Measurements from ENCODE around the gene RASL10A.

RASL10A gene

GRCh38 chr22:29338398-29338797 is 22.9 kb upstream of the RASL10A start:
- DNase-seq = no peak

DNA sequence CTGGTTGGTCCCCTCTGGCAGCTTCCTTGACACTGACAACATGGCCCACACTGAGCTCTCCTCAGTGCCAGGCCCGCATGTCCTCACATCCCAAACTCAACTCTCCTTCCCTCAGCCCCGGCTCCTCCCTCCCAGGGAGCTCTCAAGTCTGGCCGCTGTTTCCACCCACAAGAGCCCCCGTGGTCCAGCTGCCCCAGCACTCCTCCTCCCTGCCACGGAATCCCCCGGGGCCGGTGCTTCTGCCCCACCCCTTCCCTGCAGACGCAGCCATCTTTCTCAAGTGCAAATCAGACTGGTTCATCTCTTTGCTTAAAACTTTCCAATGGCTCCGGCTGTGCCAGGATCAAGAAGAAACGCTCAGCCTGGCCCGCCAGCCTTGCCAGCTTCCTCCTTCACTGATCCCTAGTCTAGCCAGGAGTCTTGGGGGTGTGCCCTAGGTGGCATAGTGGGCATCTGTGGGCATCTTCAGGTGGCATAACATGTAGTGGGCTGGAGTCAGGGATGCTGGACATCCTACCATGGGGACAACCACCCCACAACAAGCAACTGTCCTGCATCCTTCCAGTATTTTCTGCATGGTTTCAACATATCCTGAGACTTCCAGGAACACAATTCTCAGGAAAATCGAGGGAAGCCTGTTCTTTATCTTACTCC is 22.3 kb upstream of the RASL10A start:
- no peak for DNase-seq

DNA sequence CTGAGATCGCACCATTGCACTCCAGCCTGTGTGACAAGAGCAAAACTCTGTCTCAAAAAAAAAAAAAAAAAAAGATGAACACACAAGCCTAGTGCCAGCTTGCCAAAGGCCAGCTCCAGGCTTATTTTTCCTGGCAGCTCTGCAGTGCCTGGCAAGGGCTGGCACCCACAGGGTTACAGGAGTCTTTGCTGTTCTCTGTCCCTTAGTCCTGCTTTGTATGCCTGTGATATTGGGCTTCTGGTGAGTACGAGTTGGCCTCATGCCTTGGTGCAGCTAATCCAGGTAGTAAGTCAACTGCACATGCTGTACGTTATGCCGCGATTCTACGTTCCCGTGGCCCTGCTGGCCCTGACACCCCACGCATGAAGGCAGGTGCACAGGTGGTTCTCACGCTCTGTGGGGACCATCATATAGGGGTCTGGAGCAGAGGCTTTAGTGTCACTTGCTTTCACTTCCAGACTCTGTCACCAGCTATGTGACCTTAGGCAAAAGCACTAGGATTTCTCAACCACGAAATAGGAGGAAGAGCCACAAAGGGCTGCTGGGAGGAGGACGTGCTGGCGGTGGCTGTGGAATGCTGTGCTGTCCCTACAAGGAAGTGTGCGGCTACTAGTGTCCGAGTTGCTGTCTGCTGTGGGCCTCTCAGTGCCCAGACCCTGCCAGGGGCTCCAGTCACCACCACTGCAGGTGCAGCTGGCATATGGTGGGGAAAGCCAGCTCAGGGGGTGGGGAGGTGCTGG is 21.4 kb upstream of the RASL10A start:
- no peak for DNase-seq

DNA sequence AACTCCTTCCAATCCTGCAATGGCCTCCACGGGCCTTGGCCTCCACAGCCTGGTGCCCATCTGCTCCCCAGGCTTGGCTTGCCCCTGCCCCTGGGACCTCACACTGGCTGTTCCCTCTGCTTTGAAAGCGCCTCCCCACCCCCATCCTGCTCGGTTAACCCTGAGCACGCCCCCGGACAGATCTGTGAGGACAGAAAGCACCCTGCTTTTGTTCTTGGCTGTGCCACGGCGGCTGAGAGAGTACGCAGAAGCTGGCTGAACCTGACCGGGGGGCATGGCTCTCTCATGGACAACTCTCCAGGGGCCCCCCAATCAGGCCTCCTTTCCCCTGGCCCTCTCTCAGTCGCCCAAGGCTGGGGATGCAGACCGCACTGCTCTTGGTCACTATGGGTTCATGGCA is 20.2 kb upstream of the RASL10A start:
- no peak for DNase-seq

GRCh38 chr22:29334696-29335344 is 19.3 kb upstream of the RASL10A start:
- no peak for DNase-seq

GRCh38 chr22:29334148-29334547 is 18.7 kb upstream of the RASL10A start:
- DNase-seq = no peak

GRCh38 chr22:29332886-29333496 is 17.5 kb upstream of the RASL10A start:
- no peak for DNase-seq

DNA sequence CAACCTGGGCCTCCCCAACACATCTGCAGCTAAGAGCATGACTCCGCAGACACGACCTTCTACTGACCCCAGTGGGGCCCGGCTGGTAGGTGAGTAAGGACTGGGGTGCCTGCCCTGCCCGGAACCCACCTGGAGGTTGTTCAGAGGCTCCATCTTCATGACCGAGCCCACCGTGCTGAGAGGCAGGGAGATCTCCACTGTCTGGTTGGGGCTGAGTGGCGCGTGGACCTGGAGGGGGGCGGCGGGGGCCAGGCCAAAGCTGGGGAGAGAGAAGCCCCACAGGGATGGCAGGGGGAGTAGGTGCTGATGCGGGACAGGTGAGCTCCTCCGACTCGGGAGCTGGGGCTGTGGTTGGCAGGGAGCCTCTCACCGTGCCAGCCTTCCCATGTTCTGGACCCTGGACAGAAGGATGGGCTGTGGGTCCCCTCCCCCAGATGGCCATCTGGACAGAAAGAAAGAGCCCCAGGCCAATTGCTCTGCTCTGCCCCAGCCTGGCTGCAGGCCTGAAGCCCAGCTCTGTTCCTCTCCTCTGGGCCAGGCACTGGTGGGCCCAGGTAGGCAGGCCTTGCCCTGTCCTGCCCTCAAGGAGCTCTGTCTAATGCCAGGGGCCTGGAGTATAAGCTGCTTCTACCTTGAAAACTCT is 16.3 kb upstream of the RASL10A start:
- no peak for DNase-seq

GRCh38 chr22:29331213-29331612 is 15.7 kb upstream of the RASL10A start:
- no peak for DNase-seq

- DNase-seq = no peak
Measured at GRCh38 chr22:29330753-29331152, 15.3 kb upstream of the RASL10A start.

DNA sequence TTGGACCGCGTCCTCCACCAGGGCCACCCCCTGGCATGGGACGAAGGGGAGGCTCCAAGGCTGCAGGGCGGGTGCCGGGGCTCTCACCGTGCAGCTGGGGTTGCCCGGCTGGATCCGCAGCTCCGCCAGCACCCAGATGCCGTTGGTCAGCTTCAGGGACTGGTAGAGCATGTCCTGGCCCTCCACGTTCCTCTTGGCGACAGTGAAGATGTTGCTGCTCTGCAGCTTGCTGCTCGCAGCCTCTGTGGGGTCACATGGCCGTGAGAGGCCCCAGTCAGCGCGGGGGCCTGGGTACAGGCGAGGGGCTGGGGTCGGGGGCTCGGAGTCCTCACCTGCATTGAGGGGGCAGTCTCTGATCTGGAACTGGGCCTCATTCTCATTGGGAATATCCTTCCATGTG is 14.8 kb upstream of the RASL10A start:
- no peak for DNase-seq

- no peak for DNase-seq
Measured at GRCh38 chr22:29329581-29329980, 14.1 kb upstream of the RASL10A start.

DNA sequence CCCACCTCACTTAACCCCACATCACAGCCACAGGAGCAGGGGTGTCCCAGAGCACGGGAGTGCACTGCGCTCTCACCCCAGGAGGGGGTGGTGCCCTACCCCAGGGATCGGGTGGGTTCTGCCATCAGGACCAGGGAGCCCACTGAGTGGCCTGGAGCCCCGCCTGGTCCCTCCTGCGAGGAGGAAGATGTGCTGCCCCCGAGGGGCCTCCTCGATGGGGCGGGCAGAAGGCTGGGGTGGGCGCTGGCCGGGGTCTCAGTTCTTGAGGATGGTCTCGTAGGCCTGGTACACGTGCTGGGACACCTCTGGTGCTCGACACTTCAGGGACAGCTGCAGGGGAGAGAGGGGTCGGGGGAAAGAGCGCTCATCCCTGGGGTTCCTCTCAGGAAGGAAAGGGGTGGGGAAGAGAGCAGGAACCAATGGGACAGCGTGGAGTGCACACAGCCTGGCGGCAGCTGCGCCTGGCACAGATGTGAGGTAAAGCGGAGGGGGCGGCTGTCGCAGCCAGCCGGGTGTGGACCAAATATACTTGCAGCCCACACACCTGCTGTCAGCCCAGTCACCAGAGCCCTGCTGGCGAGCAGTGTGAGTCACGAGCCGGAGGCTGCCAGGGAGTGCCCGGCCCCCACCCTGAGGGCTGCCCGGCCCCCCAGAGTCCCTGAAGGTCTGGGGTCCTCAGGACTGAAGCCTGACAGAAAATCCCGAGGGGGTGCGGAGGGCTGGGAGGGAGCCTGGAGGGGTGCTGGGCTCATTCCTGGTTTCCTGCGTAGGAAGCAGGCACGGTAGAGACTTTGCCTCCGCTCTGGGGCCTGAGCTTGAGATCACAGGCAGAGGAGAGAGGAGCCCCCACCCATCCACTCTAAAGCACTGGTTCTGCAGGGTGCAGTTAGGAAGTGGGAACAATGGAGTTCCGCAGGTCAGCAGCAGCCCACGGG is 13.3 kb upstream of the RASL10A start:
- no peak for DNase-seq

- DNase-seq = no peak
Measured at GRCh38 chr22:29328055-29328454, 12.6 kb upstream of the RASL10A start.

- no peak for DNase-seq
Measured at GRCh38 chr22:29327089-29327764, 11.7 kb upstream of the RASL10A start.

DNA sequence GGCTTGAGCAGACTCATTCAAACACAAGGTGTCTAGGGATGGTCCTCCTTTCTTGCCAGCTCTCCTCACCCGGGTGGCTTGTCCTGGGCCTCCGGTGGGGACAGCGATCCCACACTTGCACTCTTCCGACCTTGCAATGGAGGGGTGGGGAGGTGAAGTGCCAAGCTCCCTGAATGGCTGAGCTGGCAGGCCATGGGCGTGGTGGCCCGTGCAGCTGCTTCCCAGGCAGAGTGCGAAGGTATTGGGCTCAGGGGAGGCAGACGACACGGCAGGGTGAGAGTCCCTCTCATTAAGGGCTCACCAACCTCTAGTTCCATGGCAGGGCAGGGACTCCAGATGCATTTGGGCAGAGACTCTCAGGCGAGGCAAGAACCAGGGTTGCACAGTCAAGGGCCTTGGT is 11.0 kb upstream of the RASL10A start:
- DNase-seq = no peak

DNA sequence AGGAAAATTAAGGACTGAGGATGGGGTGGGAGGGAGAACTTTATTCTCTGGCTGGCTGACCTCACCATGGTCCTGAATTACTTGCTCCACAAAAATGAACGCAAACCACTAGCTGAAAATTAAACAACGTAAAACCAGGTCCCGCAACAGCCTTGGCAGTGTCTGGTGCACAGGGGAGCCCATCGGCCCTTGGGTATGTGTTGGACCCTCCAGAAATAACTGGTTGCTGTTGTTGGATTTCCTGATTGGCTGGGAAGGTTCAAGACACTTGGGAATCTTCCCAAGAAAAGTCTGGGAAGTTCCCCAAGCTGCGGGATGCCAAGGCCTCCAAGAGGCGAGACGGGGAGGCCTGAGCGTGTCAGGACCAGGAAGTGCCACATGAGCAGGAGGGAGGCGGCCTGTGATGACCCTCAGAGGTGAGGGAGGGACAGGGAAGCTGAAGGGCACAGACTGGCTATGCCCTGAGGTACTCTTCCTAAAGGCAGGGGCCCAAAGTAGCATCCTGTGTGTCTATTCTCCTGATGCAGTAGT is 10.4 kb upstream of the RASL10A start:
- DNase-seq = no peak

DNA sequence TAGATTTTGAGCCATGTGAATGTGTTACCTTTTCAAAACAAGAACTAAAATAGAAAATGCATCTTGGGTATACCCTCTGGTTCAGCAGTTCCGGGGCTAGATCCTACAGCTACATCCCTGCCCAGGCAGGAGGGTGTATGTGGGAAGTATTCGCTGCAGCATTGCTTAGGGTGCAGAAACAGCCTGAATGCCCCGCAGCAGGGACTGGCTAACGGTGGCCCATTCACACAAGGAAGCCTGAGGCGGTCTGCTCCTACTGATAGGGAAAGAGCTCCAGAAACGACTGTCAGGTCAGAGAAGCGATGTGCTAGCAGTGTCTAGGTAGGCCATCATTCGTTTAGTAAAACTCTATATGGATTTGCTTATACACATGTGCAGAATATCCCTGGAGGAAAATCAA is 9.9 kb upstream of the RASL10A start:
- DNase-seq = no peak

DNA sequence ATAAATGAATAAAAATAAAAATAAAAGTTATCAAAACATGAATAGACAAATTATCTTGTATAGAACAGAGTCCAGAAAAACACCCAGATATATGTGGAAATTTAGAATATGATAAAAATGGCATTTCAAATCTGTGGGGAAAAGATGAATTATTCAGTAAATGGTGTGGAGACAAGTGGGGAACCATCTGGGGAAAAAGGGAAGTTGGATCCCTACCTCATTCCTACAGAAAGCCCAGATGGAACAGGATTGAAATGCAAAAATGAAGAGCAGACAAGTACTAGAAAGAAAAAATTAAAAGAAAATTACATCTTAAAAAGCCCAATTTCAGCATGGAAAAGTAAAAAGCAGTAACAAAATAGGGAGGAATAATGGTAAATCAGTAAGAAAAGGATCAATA is 8.1 kb upstream of the RASL10A start:
- no peak for DNase-seq

DNA sequence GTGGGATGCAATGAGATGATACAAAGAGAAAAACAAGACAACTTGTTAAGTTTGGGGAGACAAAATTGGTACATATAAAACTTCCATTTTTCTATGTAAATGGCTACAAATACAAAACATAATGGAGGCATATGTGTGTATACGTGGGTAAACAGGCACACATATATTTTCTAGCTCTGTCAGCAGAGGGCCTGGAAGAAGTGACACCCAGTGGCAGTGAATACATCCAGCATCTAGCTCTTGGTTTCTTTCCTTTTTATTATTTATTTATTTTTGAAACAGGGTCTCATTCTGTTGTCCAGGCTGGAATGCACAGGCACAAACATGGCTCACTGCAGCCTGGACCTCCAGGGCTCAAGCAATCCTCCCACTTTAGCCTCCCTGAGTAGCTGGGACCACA is 5.0 kb upstream of the RASL10A start:
- DNase-seq = no peak

- DNase-seq = no peak
Measured at GRCh38 chr22:29319072-29319471, 3.6 kb upstream of the RASL10A start.
